Measurements from ENCODE around the gene LRRC3.

DNA sequence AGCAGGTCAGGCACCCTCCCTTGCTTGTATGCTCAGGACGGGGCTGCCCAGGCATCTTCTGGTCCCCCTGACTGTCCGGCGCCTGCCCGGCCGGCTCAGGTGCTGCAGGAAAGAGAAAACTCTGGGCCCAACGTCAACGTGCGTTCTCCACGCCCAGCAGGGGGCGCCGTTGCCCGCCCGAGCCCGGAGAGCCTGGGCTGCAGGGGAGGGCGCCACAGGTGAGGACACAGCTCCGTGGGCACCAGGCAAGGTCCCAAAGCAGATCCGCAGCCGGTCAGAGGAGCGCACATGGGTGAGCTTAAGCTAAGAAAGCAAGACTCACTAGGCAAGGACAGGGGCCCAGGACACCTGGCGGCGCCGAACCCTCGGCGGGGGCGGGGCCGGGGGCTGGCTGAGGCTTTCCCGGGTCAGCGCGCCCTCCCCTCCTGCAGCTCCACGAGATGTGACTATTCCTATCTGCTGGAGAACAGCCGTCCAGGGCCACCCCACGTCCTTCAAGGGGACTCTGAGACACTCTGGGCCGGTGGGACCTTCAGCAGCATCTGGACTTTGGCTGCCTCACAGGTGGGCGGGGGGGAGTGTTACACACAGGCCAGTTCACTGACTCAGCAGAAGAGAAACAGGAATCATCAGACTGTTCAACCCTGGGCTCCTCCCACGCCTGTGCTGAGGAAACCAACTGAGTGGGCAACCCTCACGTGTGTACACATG lies 55.4 kb downstream of the LRRC3 start:
- TF ChIP-seq, protein P1, sequence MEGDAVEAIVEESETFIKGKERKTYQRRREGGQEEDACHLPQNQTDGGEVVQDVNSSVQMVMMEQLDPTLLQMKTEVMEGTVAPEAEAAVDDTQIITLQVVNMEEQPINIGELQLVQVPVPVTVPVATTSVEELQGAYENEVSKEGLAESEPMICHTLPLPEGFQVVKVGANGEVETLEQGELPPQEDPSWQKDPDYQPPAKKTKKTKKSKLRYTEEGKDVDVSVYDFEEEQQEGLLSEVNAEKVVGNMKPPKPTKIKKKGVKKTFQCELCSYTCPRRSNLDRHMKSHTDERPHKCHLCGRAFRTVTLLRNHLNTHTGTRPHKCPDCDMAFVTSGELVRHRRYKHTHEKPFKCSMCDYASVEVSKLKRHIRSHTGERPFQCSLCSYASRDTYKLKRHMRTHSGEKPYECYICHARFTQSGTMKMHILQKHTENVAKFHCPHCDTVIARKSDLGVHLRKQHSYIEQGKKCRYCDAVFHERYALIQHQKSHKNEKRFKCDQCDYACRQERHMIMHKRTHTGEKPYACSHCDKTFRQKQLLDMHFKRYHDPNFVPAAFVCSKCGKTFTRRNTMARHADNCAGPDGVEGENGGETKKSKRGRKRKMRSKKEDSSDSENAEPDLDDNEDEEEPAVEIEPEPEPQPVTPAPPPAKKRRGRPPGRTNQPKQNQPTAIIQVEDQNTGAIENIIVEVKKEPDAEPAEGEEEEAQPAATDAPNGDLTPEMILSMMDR (IDR thresholded peaks at IDR 0.05; ENCODE audit: low read length) = peak; percentile 87
- no peak for TF ChIP-seq EZH2 (IDR thresholded peaks at IDR 0.05; ENCODE audit: borderline replicate concordance, low read length)
